Endothelial cell of hepatic sinusoid (primary cell): ENCODE results near the gene ZNRD2.

Source experiments
- in situ Hi-C: cut with HindIII; loops from 2 replicates; pipeline ENCODE4 v1.10.0; 2017; ENCODE audit warnings: low sequenced_read_pairs

ZNRD2 gene

DNA sequence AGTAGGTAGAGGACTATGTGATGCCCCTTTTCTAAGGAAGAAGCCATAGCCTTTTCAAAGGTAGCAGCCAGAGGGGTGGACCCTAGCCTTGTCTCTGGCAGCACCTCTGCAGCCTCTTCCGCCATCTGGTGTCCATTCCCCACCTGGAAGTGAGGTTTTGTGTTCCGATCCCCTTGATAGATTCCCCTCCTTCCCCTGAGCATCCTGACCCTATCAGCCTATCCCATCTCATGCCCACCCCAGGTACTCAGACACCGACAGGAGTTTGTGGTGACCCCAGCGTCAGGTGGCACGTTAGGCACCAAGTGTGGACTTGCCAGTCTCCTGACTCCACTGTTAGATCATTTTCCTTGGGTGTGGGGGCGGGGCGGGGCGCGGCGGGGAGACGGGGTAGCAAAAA lies 1.7 kb downstream of the ZNRD2 start:
- in situ Hi-C loops, result no loop called here

DNA sequence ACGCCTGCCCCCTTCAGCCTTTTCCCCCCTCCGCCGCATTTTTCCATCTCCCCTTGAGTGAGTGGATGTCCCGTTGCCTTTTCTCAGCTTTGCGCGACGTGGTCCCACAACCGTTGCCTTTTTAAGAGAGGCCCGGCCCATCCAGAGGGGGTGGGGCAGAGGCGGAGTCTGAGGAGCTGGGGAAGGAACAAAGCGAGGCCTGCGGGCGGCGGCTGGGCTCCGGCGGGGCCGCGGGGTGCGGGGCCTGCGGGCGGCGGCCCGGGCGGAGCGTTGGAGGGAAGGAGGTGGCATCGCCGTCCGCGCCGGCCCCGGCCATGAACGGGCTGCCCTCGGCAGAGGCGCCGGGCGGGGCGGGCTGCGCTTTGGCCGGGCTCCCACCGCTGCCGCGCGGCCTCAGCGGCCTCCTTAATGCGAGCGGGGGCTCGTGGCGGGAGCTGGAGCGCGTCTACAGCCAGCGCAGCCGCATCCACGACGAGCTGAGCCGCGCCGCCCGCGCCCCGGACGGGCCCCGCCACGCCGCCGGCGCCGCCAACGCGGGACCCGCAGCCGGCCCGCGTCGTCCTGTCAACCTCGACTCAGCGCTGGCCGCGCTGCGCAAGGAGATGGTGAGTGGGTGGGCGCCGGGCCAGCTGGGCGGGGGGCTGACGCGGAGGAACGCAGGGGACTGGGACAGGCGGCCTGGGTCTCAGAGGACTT lies 2.2 kb downstream of the ZNRD2 start, which contains the start of gene FAM89B:
Gene FAM89B, plus strand, starts transcription at position 183 of the 696 bp plus-strand sequence. Its CDS starts 132 bp downstream, at position 315.
- in situ Hi-C loops, result no loop called here

DNA sequence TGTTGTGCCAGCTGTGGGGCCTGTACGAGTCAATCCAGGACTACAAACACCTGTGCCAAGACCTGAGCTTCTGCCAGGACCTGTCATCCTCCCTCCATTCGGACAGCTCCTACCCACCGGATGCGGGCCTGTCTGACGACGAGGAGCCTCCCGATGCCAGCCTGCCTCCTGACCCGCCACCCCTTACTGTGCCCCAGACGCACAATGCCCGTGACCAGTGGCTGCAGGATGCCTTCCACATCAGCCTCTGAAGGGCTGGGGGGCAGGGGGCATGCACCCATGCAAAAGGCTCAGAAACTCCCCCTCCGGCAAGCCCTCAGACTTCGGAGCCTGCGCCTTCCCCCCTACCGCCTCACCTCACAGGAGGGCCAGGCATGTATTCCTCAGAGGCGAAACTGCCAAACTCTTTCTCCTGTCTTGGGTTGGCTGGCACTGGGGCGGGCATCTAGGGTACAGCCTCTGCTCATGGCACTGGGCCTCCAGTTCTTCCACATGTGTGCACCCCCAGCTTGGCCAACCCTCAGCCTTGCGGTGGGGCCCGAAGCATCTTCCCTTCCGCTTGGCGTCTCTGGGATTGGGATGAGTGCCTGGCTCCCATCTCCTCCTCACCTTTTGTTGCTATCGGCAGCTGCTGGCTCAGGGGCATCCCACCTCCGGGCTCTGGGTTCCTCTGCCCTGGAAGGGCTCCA lies 3.3 kb downstream of the ZNRD2 start:
- in situ Hi-C loops, result no loop called here

DNA sequence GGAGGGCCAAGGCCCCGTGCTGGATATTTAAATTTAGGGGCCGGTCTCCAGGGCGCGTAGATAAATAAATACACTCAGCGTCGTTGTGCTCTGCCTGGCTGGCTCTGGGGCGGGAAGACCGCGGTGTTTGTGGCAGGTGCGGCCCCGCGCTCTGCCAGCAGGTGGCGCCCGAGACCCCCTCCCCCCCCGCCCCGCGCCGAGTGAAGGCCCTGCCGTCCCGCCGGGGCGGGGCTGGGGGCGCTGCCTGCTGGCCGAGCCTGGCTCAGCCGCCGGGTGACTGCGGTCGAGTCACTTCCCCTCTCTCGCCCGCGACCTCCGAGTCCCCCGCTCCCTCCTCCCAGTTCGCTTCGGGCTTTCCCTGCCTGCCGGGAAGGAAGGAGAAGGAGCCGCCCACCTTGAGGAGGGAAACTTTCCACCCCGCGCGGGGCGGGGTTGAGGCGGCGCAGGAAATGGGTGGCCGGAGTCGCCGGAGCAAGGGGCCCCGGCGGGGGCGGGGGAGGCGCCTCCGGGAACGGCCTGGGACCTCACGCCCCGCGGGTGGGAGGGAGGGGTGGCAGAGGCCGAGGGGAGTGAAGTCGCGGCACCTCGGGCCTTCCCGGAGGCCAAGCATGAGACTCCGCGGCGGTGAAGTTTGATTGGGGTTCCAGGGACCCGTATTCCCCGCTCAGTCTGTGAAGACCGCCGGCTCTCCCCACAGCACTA lies 4.0 kb downstream of the ZNRD2 start:
- in situ Hi-C loops, result no loop called here

DNA sequence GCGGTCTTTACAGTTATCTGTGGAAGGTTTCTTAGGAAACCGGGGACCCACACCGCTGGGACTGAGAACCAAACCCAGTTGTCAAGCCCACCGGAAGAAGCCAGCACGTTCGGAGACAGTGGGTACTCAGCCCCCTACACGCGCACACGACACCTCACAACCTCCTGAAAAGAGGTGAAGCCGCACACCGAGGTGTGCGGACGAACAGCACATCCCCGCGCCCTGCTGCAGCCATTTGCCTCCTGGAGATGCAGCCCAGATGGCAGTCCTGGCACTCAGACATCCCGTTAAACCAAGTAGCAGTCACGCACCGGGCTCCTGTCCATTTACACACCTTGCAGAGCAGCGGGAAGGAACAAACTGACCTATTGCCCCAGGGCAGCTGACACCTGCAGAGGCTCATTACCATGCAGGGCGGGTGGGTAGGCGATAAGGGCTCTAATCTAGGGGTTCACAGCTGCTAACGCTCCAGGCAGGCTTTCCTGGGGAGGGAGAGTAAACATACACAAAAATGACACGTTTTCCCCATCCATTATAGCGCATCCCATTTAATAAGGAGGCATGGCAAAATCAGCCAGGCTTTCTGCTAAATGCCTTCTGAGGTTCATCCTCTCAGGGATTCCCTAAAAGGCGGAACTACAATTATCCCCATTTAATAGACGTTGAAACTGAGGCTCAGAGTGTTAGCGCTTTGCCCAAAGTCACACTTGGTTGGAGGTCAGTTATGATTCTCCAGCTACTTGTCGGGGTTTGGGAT lies 4.7 kb downstream of the ZNRD2 start:
- in situ Hi-C loops, result no loop called here

DNA sequence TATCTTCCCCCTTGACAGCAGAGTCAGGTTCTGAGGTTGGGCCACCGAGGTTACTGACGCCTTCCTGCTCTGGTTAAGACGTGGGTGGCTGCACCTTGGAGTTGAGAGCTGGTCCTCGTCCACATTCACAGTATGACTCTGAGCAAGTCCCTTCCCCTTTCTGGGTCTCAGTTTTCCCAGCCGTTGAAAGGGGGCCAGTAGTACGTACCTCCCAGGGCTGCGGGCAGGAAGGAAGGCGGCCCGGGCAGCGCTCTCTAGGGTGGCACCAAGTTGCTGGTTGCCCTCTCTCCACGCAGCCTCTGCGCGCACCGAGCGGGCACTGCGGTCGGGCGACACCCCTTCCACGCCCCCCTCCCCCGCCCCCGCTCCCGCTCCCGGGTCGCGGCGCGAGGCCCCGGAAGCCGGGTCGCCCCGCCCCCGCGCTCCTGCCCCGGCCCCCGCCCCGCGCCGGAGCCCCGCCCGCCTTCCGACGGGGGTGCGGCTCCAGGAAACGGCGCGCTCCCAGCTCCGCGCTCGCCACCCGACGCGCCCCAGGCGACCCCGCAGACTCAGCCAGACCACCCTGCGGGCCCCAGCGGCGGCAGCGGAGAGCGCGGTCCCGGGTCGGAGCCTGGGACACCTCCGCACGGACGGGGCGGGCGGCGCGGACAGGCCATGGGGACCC lies 5.4 kb downstream of the ZNRD2 start, which contains the start of gene EHBP1L1:
Gene EHBP1L1, plus strand, starts transcription at position 486 of the 664 bp plus-strand sequence. CDS start 250 bp downstream, outside the sequence.
- in situ Hi-C loops, result no loop called here

DNA sequence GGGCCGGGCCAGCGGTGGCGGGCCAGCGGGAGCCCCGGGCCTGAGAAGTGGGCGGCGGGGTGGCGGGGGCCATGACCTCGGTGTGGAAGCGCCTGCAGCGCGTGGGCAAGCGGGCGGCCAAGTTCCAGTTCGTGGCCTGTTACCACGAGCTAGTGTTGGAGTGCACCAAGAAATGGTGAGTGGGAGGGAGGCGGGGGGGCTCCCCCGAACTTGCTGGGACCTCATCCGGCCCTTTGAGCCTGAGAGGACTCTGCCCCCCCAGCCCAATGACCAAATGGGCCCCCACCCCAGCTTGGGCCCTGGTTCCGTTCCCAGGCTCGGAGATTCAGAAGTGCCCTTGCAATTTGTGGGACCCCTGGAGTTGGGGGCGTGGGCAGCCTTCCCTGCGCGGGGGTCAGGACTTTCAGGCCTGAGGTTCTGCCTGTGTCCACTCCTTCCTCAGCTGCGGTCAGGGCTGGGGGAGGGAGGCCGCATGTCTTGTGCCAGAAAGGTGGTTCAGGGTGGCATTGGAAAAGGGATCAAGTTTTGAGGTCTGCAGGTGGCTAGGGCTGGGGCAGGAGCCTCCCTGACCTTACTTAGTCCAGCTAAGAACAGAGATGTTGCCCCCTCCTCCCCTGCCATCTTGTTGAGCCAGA lies 6.1 kb downstream of the ZNRD2 start:
- in situ Hi-C loops, result no loop called here

DNA sequence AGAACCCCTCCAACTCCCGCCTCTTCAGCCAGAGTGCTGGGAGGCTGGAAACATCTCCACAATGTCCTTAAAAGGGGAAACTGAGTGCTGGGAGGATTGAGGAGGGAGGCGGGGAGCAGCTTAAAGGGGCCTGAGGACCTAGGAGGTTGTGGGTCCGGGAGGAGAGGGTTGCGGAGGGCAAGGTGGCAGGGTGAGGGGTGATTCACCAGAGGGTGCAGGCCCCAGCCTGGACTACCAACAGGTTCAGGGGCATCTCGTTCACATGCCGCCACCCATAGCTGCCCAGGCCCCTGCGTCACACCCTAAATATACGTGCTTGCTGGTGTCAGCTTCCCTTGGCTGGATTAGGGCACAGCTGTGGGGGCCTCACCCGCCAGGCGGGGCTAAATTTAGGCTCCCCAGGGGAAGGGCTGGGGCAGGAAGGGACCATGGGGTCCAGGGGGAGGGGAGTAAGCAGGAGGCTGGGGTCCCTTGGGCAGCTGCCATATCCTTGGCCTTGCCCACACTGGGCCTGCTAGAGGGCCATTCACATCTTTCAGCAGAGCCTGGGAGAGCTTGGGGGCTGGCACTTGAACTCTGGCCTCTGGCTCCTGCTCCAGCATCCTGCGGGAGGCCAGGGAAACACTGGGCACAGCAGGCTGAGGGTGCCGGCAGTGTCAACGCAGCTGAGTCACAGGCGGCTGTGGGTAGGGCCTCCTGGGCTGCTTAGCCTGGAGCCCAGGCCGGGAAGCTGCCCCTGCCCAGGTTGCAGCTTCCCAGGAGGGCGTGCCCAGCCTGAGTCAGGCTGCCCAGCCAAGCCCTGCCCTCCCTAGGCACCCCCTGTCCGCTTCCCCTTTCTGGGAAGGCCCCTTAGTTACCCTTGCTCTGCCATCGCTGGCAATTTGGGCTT lies 6.8 kb downstream of the ZNRD2 start:
- in situ Hi-C loops, result no loop called here

DNA sequence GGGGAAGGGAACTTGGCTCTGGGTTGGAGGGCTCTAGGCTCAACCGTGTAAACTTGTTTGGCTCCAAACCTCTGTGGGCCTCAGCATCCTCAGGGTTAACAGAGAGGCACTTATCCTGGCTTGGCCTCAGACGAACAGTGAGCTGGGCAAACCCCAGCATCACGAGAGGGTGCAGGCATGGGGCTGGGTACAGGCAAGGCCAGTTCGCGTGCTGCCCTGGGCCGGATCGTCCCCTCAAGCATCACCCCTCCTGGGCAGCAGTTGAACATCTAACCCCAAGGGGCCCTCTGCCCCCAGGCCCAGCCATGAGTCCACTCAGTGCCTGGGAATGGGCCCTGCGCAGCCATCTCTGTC lies 7.5 kb downstream of the ZNRD2 start:
- in situ Hi-C loops, result no loop called here

DNA sequence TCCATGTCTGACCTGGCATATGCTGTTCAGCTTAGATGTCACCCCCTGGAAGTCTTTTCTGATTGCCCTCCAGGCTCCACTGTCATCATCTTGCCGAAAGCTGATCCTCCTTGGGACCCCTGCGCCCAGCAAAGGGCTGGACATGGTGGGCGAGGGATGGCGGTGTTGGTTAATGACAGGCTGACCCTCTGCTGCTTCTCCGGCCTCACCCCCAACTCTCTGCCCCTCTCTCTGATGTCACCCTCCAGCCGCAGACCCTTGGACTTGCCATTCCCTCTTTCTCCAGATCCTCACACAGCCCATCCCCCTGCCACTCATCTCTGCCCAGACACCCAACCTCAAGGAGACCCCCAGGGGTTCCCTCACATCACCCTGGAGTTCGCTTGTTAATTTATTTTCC lies 7.9 kb downstream of the ZNRD2 start:
- in situ Hi-C loops, result no loop called here

DNA sequence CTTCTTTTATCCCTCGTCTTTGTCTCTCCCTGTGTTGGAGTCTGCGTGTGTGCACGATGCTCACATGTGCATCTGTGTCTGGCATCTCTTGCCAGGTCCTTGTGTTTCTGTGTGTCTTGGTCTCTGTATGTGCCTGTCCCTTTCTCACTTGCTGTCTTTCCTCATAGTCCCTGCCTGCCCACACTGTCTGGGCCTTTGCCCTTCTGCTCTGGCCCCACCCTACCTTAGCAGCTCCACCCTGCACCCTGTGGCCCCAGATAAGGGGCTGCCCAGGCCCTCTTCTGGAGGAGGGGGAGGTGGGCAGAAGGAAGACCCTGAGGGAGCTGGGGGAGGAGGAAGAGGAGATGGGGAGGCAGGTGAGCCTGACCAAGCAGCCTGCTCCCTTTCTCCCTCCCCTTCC lies 8.4 kb downstream of the ZNRD2 start:
- in situ Hi-C loops, result no loop called here

DNA sequence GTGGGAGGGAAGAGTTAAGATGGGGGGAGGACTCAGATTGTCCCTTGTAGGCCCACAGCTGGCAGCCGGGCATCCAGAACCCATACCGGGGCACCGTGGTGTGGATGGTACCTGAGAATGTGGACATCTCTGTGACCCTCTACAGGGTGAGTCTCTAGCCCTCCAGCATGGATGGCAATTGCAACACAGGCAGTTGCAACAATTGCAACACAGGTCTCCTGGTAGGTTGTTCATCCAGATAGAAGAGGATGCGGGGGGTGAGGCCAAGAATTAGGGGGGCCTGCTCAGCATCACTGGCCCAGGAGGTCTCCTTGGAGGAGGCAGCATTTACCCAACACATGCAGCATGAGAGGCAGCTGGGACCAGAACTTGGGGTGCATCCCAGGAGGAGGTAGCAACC lies 9.0 kb downstream of the ZNRD2 start:
- in situ Hi-C loops, result no loop called here

DNA sequence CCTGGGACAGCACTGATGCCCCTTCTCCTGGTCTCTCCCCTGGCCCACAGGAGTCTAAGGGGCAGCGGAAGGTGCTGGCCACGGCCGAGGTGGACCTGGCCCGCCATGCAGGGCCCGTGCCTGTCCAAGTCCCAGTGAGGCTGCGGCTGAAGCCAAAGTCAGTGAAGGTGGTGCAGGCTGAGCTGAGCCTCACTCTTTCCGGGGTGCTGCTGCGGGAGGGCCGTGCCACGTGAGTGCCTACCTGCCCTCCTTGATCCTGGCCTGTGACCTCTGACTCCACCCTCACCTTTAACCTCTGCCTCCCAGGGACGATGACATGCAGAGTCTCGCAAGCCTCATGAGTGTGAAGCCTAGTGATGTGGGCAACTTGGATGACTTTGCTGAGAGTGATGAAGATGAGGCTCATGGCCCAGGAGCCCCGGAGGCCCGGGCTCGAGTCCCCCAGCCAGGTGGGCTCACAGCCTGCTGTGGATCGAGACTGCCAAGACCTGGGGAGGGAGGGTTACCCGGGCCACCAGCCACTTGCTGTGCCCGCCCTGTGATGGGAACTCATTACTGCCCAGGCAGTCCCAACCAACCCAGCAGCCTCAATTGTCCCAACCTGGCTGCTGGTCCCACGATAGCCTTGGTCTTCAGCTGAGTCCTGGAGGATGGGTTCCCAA lies 9.9 kb downstream of the ZNRD2 start:
- in situ Hi-C loops, result no loop called here

DNA sequence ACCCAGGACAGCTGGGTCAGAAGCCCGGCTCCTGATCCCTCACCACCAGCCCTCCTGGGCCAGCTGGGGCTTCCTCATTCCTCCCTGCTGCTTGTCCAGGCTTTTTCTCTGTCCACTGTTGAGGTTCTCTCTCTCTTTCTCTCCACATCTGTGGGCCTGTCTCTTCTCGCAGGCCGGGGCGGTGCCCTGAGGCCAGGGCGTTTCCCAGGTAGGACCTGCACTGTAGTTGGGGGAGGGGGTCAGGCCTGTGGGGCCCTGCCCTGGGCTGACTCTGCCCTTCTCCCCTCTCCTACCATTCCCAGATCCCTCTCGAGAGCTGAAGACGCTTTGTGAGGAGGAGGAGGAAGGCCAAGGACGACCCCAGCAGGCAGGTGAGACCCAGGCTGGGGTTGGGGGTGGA lies 10.5 kb downstream of the ZNRD2 start:
- in situ Hi-C loops, result no loop called here

DNA sequence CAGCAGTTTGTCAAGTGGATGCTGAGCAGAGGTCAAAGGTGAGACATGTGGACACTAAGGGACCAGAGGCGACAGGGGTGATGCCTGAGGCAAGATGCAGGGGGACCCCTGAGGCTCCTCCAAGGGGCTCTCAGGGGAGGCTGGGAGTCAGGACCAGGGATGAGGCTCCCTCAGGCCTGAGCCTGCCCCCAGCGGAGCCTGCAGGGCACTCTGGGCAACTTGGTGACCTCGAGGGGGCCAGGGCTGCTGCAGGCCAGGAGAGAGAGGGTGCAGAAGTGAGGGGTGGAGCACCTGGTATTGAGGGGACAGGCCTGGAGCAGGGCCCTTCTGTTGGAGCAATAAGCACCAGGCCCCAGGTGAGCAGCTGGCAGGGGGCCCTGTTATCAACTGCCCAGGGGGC lies 11.7 kb downstream of the ZNRD2 start:
- in situ Hi-C loops, result no loop called here

DNA sequence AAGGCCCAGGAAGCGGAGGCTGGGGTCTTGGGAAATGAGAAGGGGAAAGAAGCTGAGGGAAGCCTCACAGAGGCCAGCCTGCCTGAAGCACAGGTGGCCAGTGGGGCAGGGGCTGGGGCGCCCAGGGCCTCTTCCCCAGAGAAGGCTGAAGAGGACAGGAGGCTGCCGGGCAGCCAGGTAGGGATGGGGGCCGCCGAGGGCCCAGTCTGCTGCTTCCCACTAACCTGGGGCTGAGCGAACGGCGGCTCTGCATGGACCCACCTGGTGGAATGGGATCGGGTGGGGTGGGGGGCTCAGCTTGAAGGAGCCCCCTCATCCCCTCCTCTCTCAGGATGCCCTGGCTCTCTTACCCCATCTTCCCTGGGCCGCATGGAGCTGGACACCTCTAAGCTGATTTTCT lies 13.3 kb downstream of the ZNRD2 start:
- in situ Hi-C loops, result no loop called here

DNA sequence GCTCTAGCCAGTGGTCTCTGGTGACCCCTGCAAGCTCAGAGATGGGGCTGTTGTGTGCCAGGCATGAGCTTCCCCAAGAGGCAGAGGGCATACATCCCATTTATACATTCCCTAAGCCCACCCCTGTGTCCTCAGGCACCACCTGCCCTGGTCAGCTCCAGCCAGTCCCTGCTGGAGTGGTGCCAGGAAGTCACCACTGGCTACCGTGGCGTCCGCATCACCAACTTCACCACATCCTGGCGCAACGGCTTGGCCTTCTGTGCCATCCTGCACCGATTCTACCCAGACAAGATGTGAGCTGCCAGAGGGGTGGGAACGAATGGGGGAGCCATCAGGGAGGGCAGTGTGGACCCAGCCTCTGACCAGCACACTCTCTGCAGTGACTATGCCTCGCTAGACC lies 13.8 kb downstream of the ZNRD2 start:
- in situ Hi-C loops, result no loop called here

DNA sequence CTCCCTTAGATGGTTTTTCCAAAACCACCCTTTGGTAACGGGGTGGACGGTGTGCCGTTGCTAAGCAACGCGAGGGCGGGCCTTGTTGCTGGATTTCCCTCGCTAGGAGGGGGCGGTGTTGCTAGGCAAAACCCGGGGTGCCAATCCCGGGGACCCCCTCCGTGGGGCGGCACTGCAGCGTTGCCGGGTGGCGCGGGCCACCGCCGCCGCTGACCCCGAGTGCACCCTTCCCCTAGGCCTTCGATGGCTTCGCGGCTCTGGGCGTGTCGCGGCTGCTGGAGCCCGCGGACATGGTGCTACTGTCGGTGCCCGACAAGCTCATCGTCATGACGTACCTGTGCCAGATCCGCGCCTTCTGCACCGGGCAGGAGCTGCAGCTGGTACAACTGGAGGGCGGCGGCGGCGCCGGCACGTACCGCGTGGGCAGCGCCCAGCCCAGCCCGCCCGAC lies 14.5 kb downstream of the ZNRD2 start:
- in situ Hi-C loops, result no loop called here
